H1 (cell line): ENCODE measurements around the gene C1orf21. TPM values are rescaled to one million over a fixed set of nuclear protein-coding genes. Genes with fewer than 3 reads are reported as not detected.

Source experiments
- CTCF ChIA-PET: fragments of 300-600 bp; sonication (Branson Sonifier 250); formaldehyde crosslinking; loops from one replicate; lab custom pipeline; 2021; ENCODE audit not compliant: partially characterized antibody; lab: Charles Lee
- POLR2A ChIA-PET: fragments of 300-600 bp; sonication (Branson Sonifier 250); formaldehyde crosslinking; loops from one replicate; lab custom pipeline; 2021; ENCODE audit warnings: inconsistent platforms; ENCODE audit not compliant: partially characterized antibody; lab: Charles Lee
- DNase-seq, 2 experiments: peaks; one replicate each; pipeline versions ENCODE4 v3.0.0 to v3.0.0-alpha.2; 2010 to 2022; ENCODE audit warnings: low spot score in 2 of 2, low read depth in 1 of 2, mixed read lengths in 1 of 2
- FAIRE-seq: peaks from 2 replicates; lab custom pipeline; 2011; peaks lifted over from hg19 to GRCh38; lab: Jason Lieb, UNC
- H2AFZ ChIP-seq: 2 replicates; pipeline ENCODE4 v1.8.1; 2012; ENCODE audit warnings: low read length, inconsistent platforms
- H2AK5ac ChIP-seq: 2 replicates; pipeline ENCODE4 v1.6.1; 2013; ENCODE audit warnings: low read depth, low read length
- H2BK120ac ChIP-seq: replicated peaks from 2 replicates; pipeline ENCODE3; 2013; ENCODE audit warnings: low read depth, low read length, inconsistent platforms
- H2BK12ac ChIP-seq: 2 replicates; pipeline ENCODE4 v1.6.1; 2013; ENCODE audit warnings: low read depth, low read length
- H2BK15ac ChIP-seq: 2 replicates; pipeline ENCODE4 v1.6.1; 2013; ENCODE audit warnings: low read length
- H2BK20ac ChIP-seq: 2 replicates; pipeline ENCODE4 v1.6.1; 2013; ENCODE audit warnings: low read length
- H2BK5ac ChIP-seq: 2 replicates; pipeline ENCODE4 v1.6.1; 2013; ENCODE audit warnings: low read depth, low read length
- H3K14ac ChIP-seq: 2 replicates; pipeline ENCODE4 v1.6.1; 2013; ENCODE audit warnings: inconsistent platforms; ENCODE audit not compliant: insufficient read length
- H3K18ac ChIP-seq: 2 replicates; pipeline ENCODE4 v1.6.1; 2013; ENCODE audit warnings: low read length; ENCODE audit errors: extremely low read depth
- H3K23ac ChIP-seq: 2 replicates; pipeline ENCODE4 v1.6.1; 2013; ENCODE audit warnings: inconsistent platforms; ENCODE audit not compliant: insufficient read length
- H3K23me2 ChIP-seq: 2 replicates; pipeline ENCODE4 v1.6.1; 2013; ENCODE audit warnings: low read depth, low read length
- H3K27ac ChIP-seq: 2 replicates; pipeline ENCODE4 v1.6.1; 2011; ENCODE audit warnings: low read depth, low read length, inconsistent platforms
- H3K27me3 ChIP-seq, 4 experiments: replicated peaks in 1 of 4; 1 replicate in 1 of 4; 2 replicates in 3 of 4; pipeline versions ENCODE4 v1.6.1 to v1.8.1; 2011 to 2013; ENCODE audit warnings: low read length in 3 of 4, mild to moderate bottlenecking in 3 of 4, inconsistent platforms in 2 of 4, mixed read lengths in 2 of 4, moderate library complexity in 1 of 4; ENCODE audit not compliant: control insufficient read depth in 3 of 4, insufficient read depth in 3 of 4; ENCODE audit errors: extremely low read depth in 1 of 4
- H3K36me3 ChIP-seq, 4 experiments: 2 replicates each; pipeline versions ENCODE4 v1.6.1 to v1.8.1; 2011 to 2013; ENCODE audit warnings: mild to moderate bottlenecking in 4 of 4, low read length in 3 of 4, moderate library complexity in 2 of 4, control low read depth in 1 of 4, inconsistent platforms in 1 of 4; ENCODE audit not compliant: insufficient read depth in 4 of 4, control insufficient read depth in 2 of 4
- H3K4ac ChIP-seq: replicated peaks from 2 replicates; pipeline ENCODE3; 2013; ENCODE audit warnings: low read length, low read depth, mixed read lengths, inconsistent platforms; ENCODE audit not compliant: insufficient read length
- H3K4me1 ChIP-seq, 4 experiments: replicated peaks in 1 of 4; 1 replicate in 1 of 4; 2 replicates in 3 of 4; pipeline versions ENCODE4 v1.6.1 to v1.8.1; 2011 to 2013; ENCODE audit warnings: low read length in 3 of 4, inconsistent platforms in 2 of 4, mixed read lengths in 1 of 4; ENCODE audit not compliant: insufficient read depth in 4 of 4, control insufficient read depth in 3 of 4
- H3K4me2 ChIP-seq, 2 experiments: 2 replicates each; pipeline versions ENCODE4 v1.6.1 to v1.8.1; 2011 to 2013; ENCODE audit warnings: low read depth in 2 of 2, low read length in 2 of 2, control low read depth in 1 of 2, inconsistent platforms in 1 of 2, mild to moderate bottlenecking in 1 of 2; ENCODE audit not compliant: insufficient read depth in 1 of 2
- H3K4me3 ChIP-seq, 4 experiments: fragments of 200-600, 300-600 bp in 1 of 4; sonication (generic), shearing (Covaris generic), sonication (Bioruptor Twin) in 1 of 4; 2 replicates each; pipeline versions ENCODE4 v1.5.1 to v1.8.1; 2011 to 2016; ENCODE audit warnings: low read length in 4 of 4, low read depth in 3 of 4, control low read depth in 2 of 4, inconsistent platforms in 2 of 4, mild to moderate bottlenecking in 2 of 4, mixed read lengths in 1 of 4, moderate library complexity in 1 of 4; ENCODE audit not compliant: insufficient read depth in 2 of 4; ENCODE audit errors: extremely low read depth in 1 of 4
- H3K56ac ChIP-seq: replicated peaks from 2 replicates; pipeline ENCODE3; 2013; ENCODE audit warnings: low read depth, mild to moderate bottlenecking, mixed read lengths, low read length, inconsistent platforms; ENCODE audit not compliant: insufficient read length
- H3K79me1 ChIP-seq: 2 replicates; pipeline ENCODE4 v1.6.1; 2013; ENCODE audit warnings: low read depth, low read length, control low read depth
- H3K79me2 ChIP-seq, 2 experiments: 2 replicates each; pipeline versions ENCODE4 v1.6.1 to v1.8.1; 2012 to 2013; ENCODE audit warnings: low read length in 2 of 2, mild to moderate bottlenecking in 2 of 2, inconsistent platforms in 1 of 2; ENCODE audit not compliant: insufficient read depth in 2 of 2, control insufficient read depth in 1 of 2
- H3K9ac ChIP-seq, 4 experiments: replicated peaks in 1 of 4; 1 replicate in 1 of 4; 2 replicates in 3 of 4; pipeline versions ENCODE4 v1.6.1 to v1.8.1; 2011 to 2013; ENCODE audit warnings: low read depth in 3 of 4, low read length in 3 of 4, control low read depth in 2 of 4, mild to moderate bottlenecking in 2 of 4, moderate library complexity in 2 of 4, inconsistent platforms in 1 of 4; ENCODE audit errors: extremely low read depth in 1 of 4
- H3K9me3 ChIP-seq, 2 experiments: 2 replicates each; pipeline versions ENCODE4 v1.6.1 to v1.8.1; 2012 to 2013; ENCODE audit warnings: mild to moderate bottlenecking in 2 of 2, moderate library complexity in 2 of 2, control low read depth in 1 of 2, inconsistent platforms in 1 of 2, low read depth in 1 of 2, low read length in 1 of 2, mixed read lengths in 1 of 2; ENCODE audit not compliant: insufficient read depth in 2 of 2
- H4K20me1 ChIP-seq, 2 experiments: replicated peaks in 1 of 2; 2 replicates each; pipeline versions ENCODE3 to v1.8.1; 2011 to 2013; ENCODE audit warnings: inconsistent platforms in 2 of 2, low read length in 2 of 2, mild to moderate bottlenecking in 1 of 2; ENCODE audit not compliant: insufficient read depth in 2 of 2, control insufficient read depth in 1 of 2
- H4K5ac ChIP-seq: 2 replicates; pipeline ENCODE4 v1.6.1; 2013; ENCODE audit warnings: low read length, low read depth, mixed read lengths, inconsistent platforms; ENCODE audit not compliant: insufficient read length
- H4K8ac ChIP-seq: 2 replicates; pipeline ENCODE4 v1.8.0; 2013; ENCODE audit warnings: mild to moderate bottlenecking, moderate library complexity, low read length, inconsistent platforms; ENCODE audit not compliant: insufficient read depth; ENCODE audit errors: extremely low read depth
- H4K91ac ChIP-seq: replicated peaks from 2 replicates; pipeline ENCODE3; 2013; ENCODE audit warnings: low read length, mixed read lengths, inconsistent platforms; ENCODE audit not compliant: insufficient read length
- BRCA1 ChIP-seq: IDR thresholded peaks from 2 replicates; pipeline ENCODE4 v1.6.1; 2012; ENCODE audit warnings: low read depth, low read length, improper control_type of control experiment
- CBX5 ChIP-seq: fragments of 300-800, 300-1000 bp; sonication (generic); IDR thresholded peaks from 2 replicates; pipeline ENCODE4 v1.7.1; 2016; ENCODE audit warnings: antibody characterized with exemption, low read length, low read depth
- EGR1 ChIP-seq: IDR thresholded peaks from 2 replicates; pipeline ENCODE4 v1.6.1; 2011; ENCODE audit warnings: low read depth, low read length, borderline replicate concordance
- EZH2 ChIP-seq: fragments of 200-600 bp; sonication (generic); IDR thresholded peaks from 2 replicates; pipeline ENCODE4 v1.7.1; 2012; ENCODE audit warnings: low read depth, mild to moderate bottlenecking, moderate library complexity, low read length, inconsistent platforms; ENCODE audit not compliant: severe bottlenecking
- JUN ChIP-seq: IDR thresholded peaks from 2 replicates; pipeline ENCODE4 v1.6.1; 2011; ENCODE audit warnings: low read depth, mild to moderate bottlenecking, improper control_type of control experiment, low read length
- JUND ChIP-seq: IDR thresholded peaks from 2 replicates; pipeline ENCODE4 v1.6.1; 2011; ENCODE audit warnings: mild to moderate bottlenecking, improper control_type of control experiment, low read length
- MAFK ChIP-seq: IDR thresholded peaks from 2 replicates; pipeline ENCODE4 v1.6.1; 2012; ENCODE audit warnings: low read depth, mild to moderate bottlenecking, improper control_type of control experiment, low read length
- NRF1 ChIP-seq: IDR thresholded peaks from 2 replicates; pipeline ENCODE4 v1.6.1; 2011; ENCODE audit warnings: mild to moderate bottlenecking, low read depth, low read length, improper control_type of control experiment
- RNF2 ChIP-seq: fragments of 200-900, 300-1000 bp; sonication (generic); IDR thresholded peaks from 2 replicates; pipeline ENCODE4 v1.7.1; 2016; ENCODE audit warnings: borderline replicate concordance, low read depth, mild to moderate bottlenecking, antibody characterized with exemption, low read length; ENCODE audit not compliant: poor library complexity, severe bottlenecking; ENCODE audit errors: missing control alignments
- SIN3A ChIP-seq, 2 experiments: IDR thresholded peaks in 1 of 2; conservative IDR thresholded peaks in 1 of 2; 2 replicates each; pipeline ENCODE4 v1.6.1; 2011 to 2012; ENCODE audit warnings: low read length in 2 of 2, improper control_type of control experiment in 1 of 2, low read depth in 1 of 2, mild to moderate bottlenecking in 1 of 2
- TAF1 ChIP-seq: IDR thresholded peaks from 2 replicates; pipeline ENCODE4 v1.6.1; 2011; ENCODE audit warnings: mild to moderate bottlenecking, low read depth, low read length
- WGBS, 2 experiments: shearing (Covaris generic) in 1 of 2; methylation state at CpG; one replicate each; pipeline versions ENCODE4 v1.1.6 to v1.1.7; 2013 to 2015; ENCODE audit warnings: low lambda C conversion rate in 2 of 2, mixed read lengths in 2 of 2, inconsistent platforms in 1 of 2, low coverage in 1 of 2, missing lambda C conversion rate in 1 of 2; ENCODE audit not compliant: insufficient replicate concordance in 2 of 2, insufficient coverage in 1 of 2, insufficient read length in 1 of 2; ENCODE audit errors: extremely low coverage in 1 of 2, missing lambda C conversion rate in 1 of 2; 5-methylcytosine and 5-hydroxymethylcytosine counted together
- polyA plus RNA-seq, 7 experiments: library from polyadenylated mRNA; depleted of rRNA in 3 of 7; stranded (reverse) in 5 of 7; unstranded in 2 of 7; fragments of >200 nt in 5 of 7; fragments of 200-250 nt in 2 of 7; gene quantifications; 1 replicate in 5 of 7; 2 replicates in 1 of 7; 4 replicates in 1 of 7; pipeline versions ENCODE4 v1.2.1 to v1.2.3, GENCODE V29; 2011 to 2013; ENCODE audit warnings: missing spikeins in 2 of 7, mixed read lengths in 2 of 7
- total RNA-seq: library from RNA; stranded (reverse); fragmentation: NEBNext Ultra II Directional; extraction: Animal tissue kit (Norgen Biotek cat#: 25700); gene quantifications from 2 replicates; pipeline ENCODE4 v1.2.1, GENCODE V29; 2021

Gene C1orf21
- total and polyA plus RNA-seq, 2 of the 8 experiments (the other 6 are each of a cell fraction or from before 2014, with no cell fraction given) = 16.6 to 51.0 TPM

- no peak overlapping the region for H3K18ac ChIP-seq
- POLR2A ChIA-PET = interaction anchor here (1.3 kb wide), 1 partner anchor 8 kb away, joined by 3 read pairs; no protein-coding TSS in a partner anchor
- H3K4me3 ChIP-seq = no peak overlapping the region
- TF ChIP-seq BRCA1 (no peak), SIN3A (conservative IDR thresholded peaks at IDR 0.05 in 1 of 2, IDR thresholded peaks at IDR 0.05 in 1 of 2; ENCODE audit: low read depth in 1 of 2, low read length in 2 of 2) (no peak), CBX5 (no peak), JUND (no peak), NRF1 (no peak), TAF1 (no peak), JUN (no peak), MAFK (no peak), EGR1 (no peak), EZH2 (no peak), RNF2 (no peak)
Observed at GRCh38 chr1:184665360-184665759, 278.5 kb downstream of the C1orf21 start.

More at GRCh38 chr1:184665360-184665759, 278.5 kb downstream of the C1orf21 start:
- no peaks in the 10 kb centered on the region for H3K36me3 ChIP-seq
- H4K20me1 ChIP-seq = no peaks in the 10 kb centered on the region
- no peaks in the 10 kb centered on the region for H3K9me3 ChIP-seq
- H3K14ac ChIP-seq = no peak overlapping the region
- H2BK20ac ChIP-seq = no peak overlapping the region
- H2AK5ac ChIP-seq = no peak overlapping the region
- no peak overlapping the region for H4K8ac ChIP-seq
- CTCF ChIA-PET = interaction anchor here (1.0 to 3.9 kb wide), 9 partner anchors 12 to 465 kb away, joined by 3 to 36 read pairs (median 8); no protein-coding TSS in a partner anchor
- no peak overlapping the region for H2BK5ac ChIP-seq
- H2BK120ac ChIP-seq = no peak overlapping the region
- no peak overlapping the region for H3K27ac ChIP-seq
- FAIRE-seq = no peak
- H3K23me2 ChIP-seq = no peaks in the 10 kb centered on the region; the same call in 1 of the 2 replicates
- no peaks in the 10 kb centered on the region for H3K79me2 ChIP-seq
- DNase-seq = no peak
- H3K9ac ChIP-seq = no peak overlapping the region
- peaks cover 5 to 22% (median 13%) of the 10 kb centered on the region in 4 experiments; a peak in 5 of 7 replicates for H3K4me1 ChIP-seq
- H3K4me2 ChIP-seq = no peak overlapping the region
- no peak overlapping the region for H3K23ac ChIP-seq
- H3K27me3 ChIP-seq = peaks cover 0 to 3% (median under 1%) of the 10 kb centered on the region in 4 experiments; a peak in 2 of 7 replicates
- no peak overlapping the region for H3K56ac ChIP-seq
- H3K4ac ChIP-seq = no peak overlapping the region
- no peak overlapping the region for H2AFZ ChIP-seq
- H4K91ac ChIP-seq = no peak overlapping the region
- no peak overlapping the region for H2BK15ac ChIP-seq
- H4K5ac ChIP-seq = no peak overlapping the region
- H3K79me1 ChIP-seq = no peaks in the 10 kb centered on the region
- WGBS, 2 experiments = 78% methylated on average over 6 of the region's 6 CpGs; no CpG with 5 or more reads in 1 of the 2 experiments
- no peak overlapping the region for H2BK12ac ChIP-seq
